ENCODE results near the gene KRTAP21-3.

Gene KRTAP21-3

DNA sequence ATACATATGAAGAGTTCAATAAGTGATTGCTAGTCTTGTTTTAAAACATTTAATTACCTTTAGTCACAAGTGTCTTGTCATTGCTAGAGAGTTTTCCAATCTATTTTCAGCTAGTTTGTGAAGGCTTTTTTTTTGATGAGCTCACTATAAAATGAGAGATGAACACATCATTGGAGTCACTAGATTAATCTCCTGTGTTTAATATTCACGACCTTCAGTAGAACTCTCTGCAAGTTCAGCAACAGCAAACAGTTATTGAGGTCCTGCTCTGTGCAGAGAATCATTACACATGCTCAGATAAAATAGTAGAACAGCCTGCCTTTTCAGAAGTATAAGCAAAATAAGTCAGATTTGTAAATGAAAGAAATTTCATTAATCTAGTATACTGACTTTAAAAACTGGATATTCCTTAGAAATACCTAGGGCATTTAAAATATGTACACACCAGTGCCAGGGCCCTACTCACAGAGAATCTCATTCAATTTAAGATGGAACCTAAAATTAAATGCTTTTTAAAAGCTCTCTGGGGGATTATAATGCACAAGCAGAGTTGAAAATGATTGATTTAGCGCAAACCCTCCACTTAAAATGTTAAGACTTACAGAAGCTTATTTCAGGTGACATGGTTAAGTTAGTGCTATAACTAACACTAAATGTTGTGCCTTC, 45.5 kb downstream of the KRTAP21-3 start:
- Histone ChIP-seq H3K27ac (no peak overlapping the region), H3K4me3 (no peak overlapping the region)
- DNase-seq (ENCODE audit: low spot score): no peak
- TF ChIP-seq, protein P1, sequence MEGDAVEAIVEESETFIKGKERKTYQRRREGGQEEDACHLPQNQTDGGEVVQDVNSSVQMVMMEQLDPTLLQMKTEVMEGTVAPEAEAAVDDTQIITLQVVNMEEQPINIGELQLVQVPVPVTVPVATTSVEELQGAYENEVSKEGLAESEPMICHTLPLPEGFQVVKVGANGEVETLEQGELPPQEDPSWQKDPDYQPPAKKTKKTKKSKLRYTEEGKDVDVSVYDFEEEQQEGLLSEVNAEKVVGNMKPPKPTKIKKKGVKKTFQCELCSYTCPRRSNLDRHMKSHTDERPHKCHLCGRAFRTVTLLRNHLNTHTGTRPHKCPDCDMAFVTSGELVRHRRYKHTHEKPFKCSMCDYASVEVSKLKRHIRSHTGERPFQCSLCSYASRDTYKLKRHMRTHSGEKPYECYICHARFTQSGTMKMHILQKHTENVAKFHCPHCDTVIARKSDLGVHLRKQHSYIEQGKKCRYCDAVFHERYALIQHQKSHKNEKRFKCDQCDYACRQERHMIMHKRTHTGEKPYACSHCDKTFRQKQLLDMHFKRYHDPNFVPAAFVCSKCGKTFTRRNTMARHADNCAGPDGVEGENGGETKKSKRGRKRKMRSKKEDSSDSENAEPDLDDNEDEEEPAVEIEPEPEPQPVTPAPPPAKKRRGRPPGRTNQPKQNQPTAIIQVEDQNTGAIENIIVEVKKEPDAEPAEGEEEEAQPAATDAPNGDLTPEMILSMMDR (IDR thresholded peaks at IDR 0.05): no peak

- no peak for DNase-seq (ENCODE audit: low spot score)
- TF ChIP-seq, protein P1 (IDR thresholded peaks at IDR 0.05): no peak
- Histone ChIP-seq H3K27ac (no peak overlapping the region), H3K4me3 (no peak overlapping the region)
These were observed 49.8 kb downstream of the KRTAP21-3 start for GRCh38 chr21:30668776-30669175.

Measured in coronary artery (tissue), 2 donors.